Right atrium auricular region (tissue), 2 donors: ENCODE results near the gene TBC1D5. TPM values are rescaled to one million over a fixed set of nuclear protein-coding genes. Genes with fewer than 3 reads are reported as not detected.

Experiments used
- DNase-seq: peaks from one replicate; pipeline ENCODE4 v3.0.0-alpha.2; 2019; ENCODE audit warnings: low spot score
- H3K27ac ChIP-seq, 2 donors: fragments of 200-600 bp; sonication (generic); 1 replicate in 1 of 2; 2 replicates in 1 of 2; pipeline ENCODE4 v1.5.1; 2016 to 2019
- H3K27me3 ChIP-seq, 2 donors: fragments of 200-600 bp; sonication (generic); one replicate each; pipeline versions ENCODE4 v1.5.1 to v1.6.0; 2017 to 2019
- H3K36me3 ChIP-seq: fragments of 200-600 bp; sonication (generic); one replicate; pipeline ENCODE4 v1.5.1; 2016
- H3K4me1 ChIP-seq, 2 donors: fragments of 200-600 bp; sonication (generic); one replicate each; pipeline versions ENCODE4 v1.5.1 to v1.6.0; 2017 to 2019
- H3K4me3 ChIP-seq, 2 donors: fragments of 200-600 bp; sonication (generic); 1 replicate in 1 of 2; 2 replicates in 1 of 2; pipeline ENCODE4 v1.5.1; 2017 to 2019; ENCODE audit warnings: mild to moderate bottlenecking in 1 of 2, moderate library complexity in 1 of 2
- H3K9me3 ChIP-seq, 2 donors: fragments of 200-600 bp; sonication (generic); one replicate each; pipeline ENCODE4 v1.5.1; 2019
- CTCF ChIP-seq, 2 donors: fragments of 200-600 bp; sonication (generic); IDR thresholded peaks; one replicate each; pipeline ENCODE4 v1.5.1; 2019; ENCODE audit warnings: antibody characterized with exemption in 2 of 2
- total RNA-seq, 2 donors: library from RNA; depleted of rRNA; stranded (reverse); fragments of >200 nt; gene quantifications; one replicate each; pipeline ENCODE4 v1.1.0, GENCODE V29; 2016

TBC1D5 gene
- total RNA-seq, 2 donors from 2014 or later, result 35.2 to 40.2 TPM

- H3K9me3 ChIP-seq, result no peaks in the 10 kb centered on the region
- H3K4me1 ChIP-seq, result peaks cover 0 to 29% of the 10 kb centered on the region in 2 donors
- no peak overlapping the region for H3K4me3 ChIP-seq
- no peaks in the 10 kb centered on the region for H3K27me3 ChIP-seq
- TF ChIP-seq CTCF (IDR thresholded peaks at IDR 0.05), result no peak
- no peak for DNase-seq
- peak overlapping the region; percentile 4 to 40 for H3K27ac ChIP-seq
- H3K36me3 ChIP-seq, result no peaks in the 10 kb centered on the region
Observed at GRCh38 chr3:17181413-17181907, 561.0 kb downstream of the TBC1D5 start.

GRCh38 chr3:17179381-17180205 is 562.8 kb downstream of the TBC1D5 start:
- H3K36me3 ChIP-seq, result no peaks in the 10 kb centered on the region
- no peak for TF ChIP-seq CTCF (IDR thresholded peaks at IDR 0.05)
- no peak overlapping the region for H3K4me3 ChIP-seq
- H3K9me3 ChIP-seq, result no peaks in the 10 kb centered on the region
- no peaks in the 10 kb centered on the region for H3K27me3 ChIP-seq
- peak overlapping the region; percentile 52 for H3K27ac ChIP-seq
- peaks cover 0 to 40% of the 10 kb centered on the region in 2 donors for H3K4me1 ChIP-seq
- no peak for DNase-seq

GRCh38 chr3:17176757-17177156 is 565.7 kb downstream of the TBC1D5 start:
- Histone ChIP-seq H3K27me3 (no peaks in the 10 kb centered on the region), H3K9me3 (no peaks in the 10 kb centered on the region), H3K36me3 (no peaks in the 10 kb centered on the region), H3K27ac (no peak overlapping the region), H3K4me3 (no peak overlapping the region), H3K4me1 (peaks cover 0 to 27% of the 10 kb centered on the region in 2 donors)
- DNase-seq, result no peak
- TF ChIP-seq CTCF (IDR thresholded peaks at IDR 0.05), result no peak

- TF ChIP-seq CTCF (IDR thresholded peaks at IDR 0.05), result no peak
- DNase-seq, result no peak
- Histone ChIP-seq H3K9me3 (no peaks in the 10 kb centered on the region), H3K4me1 (peaks cover 0 to 24% of the 10 kb centered on the region in 2 donors), H3K36me3 (no peaks in the 10 kb centered on the region), H3K27me3 (no peaks in the 10 kb centered on the region), H3K4me3 (no peak overlapping the region), H3K27ac (peak overlapping the region in 1 of 2 donors; percentile 59)
Observed at GRCh38 chr3:17175187-17175807, 567.1 kb downstream of the TBC1D5 start.

GRCh38 chr3:17166369-17166768 is 576.1 kb downstream of the TBC1D5 start:
- H3K4me3 ChIP-seq, result no peak overlapping the region
- no peak overlapping the region for H3K27ac ChIP-seq
- H3K4me1 ChIP-seq, result peaks cover 0 to 4% of the 10 kb centered on the region in 2 donors
- H3K9me3 ChIP-seq, result no peaks in the 10 kb centered on the region
- DNase-seq, result no peak
- H3K36me3 ChIP-seq, result peaks cover 26% of the 10 kb centered on the region
- H3K27me3 ChIP-seq, result no peaks in the 10 kb centered on the region
- no peak for TF ChIP-seq CTCF (IDR thresholded peaks at IDR 0.05)
